Myocyte (in vitro differentiated cells): ENCODE data around the gene ARHGEF17. TPM values are rescaled to one million over a fixed set of nuclear protein-coding genes. Genes with fewer than 3 reads are reported as not detected.

ENCODE experiments used
- DNase-seq: peaks from one replicate; pipeline ENCODE4 v3.0.0-alpha.2; 2012; ENCODE audit warnings: low read depth
- total RNA-seq: library from RNA; depleted of rRNA; stranded (reverse); fragments of >200 nt; gene quantifications from 2 replicates; pipeline ENCODE4 v1.2.3, GENCODE V29; 2014

ARHGEF17 gene
- total RNA-seq, 1 donor from 2014 or later, result 38.0 TPM

DNA sequence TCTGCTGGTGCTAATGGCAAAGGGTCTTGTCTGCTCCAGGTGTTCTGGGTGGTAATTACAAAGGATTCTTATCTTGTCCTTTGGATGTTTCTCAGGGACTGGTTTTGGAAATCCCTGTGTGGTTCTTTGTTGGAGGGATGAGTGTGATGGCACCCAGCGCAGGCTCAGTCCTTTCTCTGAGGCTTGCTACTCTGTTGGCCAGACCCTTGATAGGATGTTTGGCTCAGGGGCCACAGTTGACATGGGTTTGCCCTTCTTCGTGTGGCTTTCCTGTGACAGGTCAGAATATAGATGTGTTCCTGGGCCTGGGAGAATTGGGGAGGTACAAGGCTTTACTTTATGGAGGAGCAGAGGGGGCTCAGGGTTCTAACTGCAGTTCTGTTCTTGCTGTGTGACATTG, 4.0 kb downstream of the ARHGEF17 start:
- DNase-seq, result no peak

GRCh38 chr11:73312851-73313327, 4.8 kb downstream of the ARHGEF17 start:
- peak; percentile 46 for DNase-seq

DNA sequence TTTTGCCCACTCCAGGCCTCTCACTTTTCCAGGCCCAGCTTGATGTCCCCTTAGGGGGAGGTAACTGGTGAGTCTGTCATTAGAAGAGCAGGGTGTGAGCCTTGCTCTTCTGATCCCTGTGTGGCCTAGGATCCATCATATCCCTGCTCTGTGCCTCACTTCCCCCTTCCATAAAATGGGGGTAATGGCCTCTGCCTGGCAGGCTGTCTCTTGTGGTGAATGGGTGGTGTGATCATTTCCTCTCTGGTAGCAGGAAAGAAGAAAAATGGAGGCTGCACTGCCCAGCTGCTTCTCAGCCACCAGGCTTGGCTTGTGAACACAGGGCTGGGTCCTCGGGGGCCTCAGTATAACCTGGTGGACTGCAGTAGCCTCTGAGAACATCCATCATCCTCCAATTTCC, 5.6 kb downstream of the ARHGEF17 start:
- DNase-seq, result no peak

- peak; percentile 87 for DNase-seq
Observed at GRCh38 chr11:73314117-73314961, 6.3 kb downstream of the ARHGEF17 start.

- peak; percentile 33 for DNase-seq
Observed at GRCh38 chr11:73315293-73316020, 7.4 kb downstream of the ARHGEF17 start.

DNA sequence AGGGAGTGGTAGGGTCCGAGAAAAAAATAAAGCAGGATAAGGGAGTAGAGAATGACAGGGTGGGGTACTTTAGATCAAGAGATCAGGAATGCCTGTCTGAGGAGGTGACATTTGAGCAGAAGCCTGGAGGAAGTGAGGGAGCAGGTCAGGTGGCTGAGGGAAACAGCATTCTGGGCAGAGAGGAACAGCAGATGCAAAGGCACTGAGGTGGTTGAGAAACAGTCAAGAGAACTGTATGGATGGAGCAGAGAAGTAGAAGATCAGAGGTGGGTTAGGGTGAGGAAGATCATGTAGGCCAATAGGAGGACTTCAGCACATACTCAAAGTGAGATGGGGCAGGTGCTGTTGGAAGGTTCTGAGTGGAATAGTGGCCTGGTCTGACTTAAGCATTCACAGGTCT, 8.3 kb downstream of the ARHGEF17 start:
- DNase-seq, result no peak

GRCh38 chr11:73317373-73317772, 9.3 kb downstream of the ARHGEF17 start:
- no peak for DNase-seq

GRCh38 chr11:73317803-73318202, 9.7 kb downstream of the ARHGEF17 start:
- DNase-seq, result no peak

GRCh38 chr11:73318501-73319011, 10.5 kb downstream of the ARHGEF17 start:
- no peak for DNase-seq

- DNase-seq, result no peak
Observed at GRCh38 chr11:73320763-73321603, 12.9 kb downstream of the ARHGEF17 start.

GRCh38 chr11:73321604-73322381, 13.7 kb downstream of the ARHGEF17 start:
- peak; percentile 37 for DNase-seq

- no peak for DNase-seq
Observed at GRCh38 chr11:73322382-73323306, 14.6 kb downstream of the ARHGEF17 start.

GRCh38 chr11:73323464-73323863, 15.4 kb downstream of the ARHGEF17 start:
- peak; percentile 37 for DNase-seq

DNA sequence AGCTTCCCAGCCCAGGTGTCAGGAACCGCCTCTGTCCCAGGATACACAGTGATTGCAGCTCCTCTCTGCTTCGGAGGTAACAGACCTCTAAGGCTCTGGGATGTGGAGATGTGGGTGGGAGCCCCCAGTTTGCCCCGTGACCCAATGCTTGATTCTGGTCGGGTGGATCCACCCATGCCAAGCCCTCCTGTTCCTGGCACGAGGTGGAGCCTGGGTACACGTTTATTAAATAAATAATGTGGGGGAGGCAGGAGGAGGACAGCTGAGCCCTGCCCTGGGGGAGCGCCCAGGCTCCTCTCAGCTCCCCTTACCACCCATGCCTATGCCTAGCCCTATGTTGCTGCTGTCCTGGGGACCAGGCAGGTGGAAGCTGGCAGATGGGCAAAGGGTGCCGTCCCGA, 16.0 kb downstream of the ARHGEF17 start:
- DNase-seq, result no peak

- DNase-seq, result no peak
Observed at GRCh38 chr11:73324665-73325035, 16.6 kb downstream of the ARHGEF17 start.

- no peak for DNase-seq
Observed at GRCh38 chr11:73325036-73325981, 17.2 kb downstream of the ARHGEF17 start.

GRCh38 chr11:73326929-73327811, 19.1 kb downstream of the ARHGEF17 start:
- DNase-seq, result no peak
